CD1c-positive myeloid dendritic cell (primary cell): ENCODE measurements around the gene BCCIP.

Experiments
- DNase-seq: peaks from one replicate; pipeline ENCODE4 v3.0.0-alpha.2; 2016; ENCODE audit errors: extremely low spot score

Gene BCCIP

GRCh38 chr10:125822878-125823662, at the start of gene BCCIP, which contains the start of gene UROS:
TSS of gene BCCIP (plus strand) at chr10:125823546. CDS start at chr10:125823558, 12 bp downstream.
TSS of gene UROS (minus strand) at chr10:125823258. CDS start at chr10:125816499, 6,759 bp downstream.
- DNase-seq, result peak; percentile 97

DNA sequence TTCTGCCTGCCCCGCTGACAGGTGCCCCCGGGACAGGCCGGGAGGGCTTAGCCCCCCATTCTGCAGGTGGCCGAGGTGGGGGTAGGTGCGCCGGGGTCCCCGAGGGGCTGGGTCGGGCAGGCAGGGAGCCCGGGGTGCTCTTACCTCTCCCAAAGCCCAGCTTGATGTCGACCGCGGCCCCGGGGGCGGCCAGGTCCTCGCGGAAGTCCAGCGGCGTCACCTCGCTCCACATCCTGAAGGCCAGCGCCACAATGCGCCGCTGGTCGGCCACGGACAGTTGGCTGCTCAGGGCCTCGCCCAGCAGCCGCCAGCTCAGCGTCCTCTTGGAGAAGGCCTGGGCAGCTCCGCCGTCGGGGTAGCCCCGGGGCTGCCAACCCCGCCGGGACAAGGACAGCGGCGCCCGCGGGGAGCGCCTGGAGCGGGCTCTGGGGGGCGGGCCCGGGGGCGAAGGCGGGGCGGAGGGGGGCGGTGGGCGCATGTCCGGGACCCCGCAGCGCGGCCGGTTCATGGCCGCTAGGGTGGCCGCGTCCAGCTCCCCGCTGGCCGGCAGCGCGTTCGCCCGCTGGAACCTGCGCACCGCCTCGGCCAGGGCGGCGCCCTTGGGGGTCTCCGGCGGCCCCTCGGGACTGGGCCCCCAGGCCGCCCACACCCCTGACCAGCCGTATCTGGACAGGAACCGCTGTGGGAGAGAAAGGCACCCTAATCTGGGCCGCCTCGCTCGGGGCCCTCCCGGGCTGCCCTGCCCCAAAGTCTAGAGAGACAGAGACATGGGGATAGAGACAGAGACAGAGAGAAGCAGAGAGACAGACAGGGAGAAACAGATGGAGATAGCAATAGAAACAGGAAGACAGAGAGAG, 49.4 kb upstream of the BCCIP start:
- DNase-seq, result no peak

GRCh38 chr10:125774581-125775191, 48.7 kb upstream of the BCCIP start:
- no peak for DNase-seq

DNA sequence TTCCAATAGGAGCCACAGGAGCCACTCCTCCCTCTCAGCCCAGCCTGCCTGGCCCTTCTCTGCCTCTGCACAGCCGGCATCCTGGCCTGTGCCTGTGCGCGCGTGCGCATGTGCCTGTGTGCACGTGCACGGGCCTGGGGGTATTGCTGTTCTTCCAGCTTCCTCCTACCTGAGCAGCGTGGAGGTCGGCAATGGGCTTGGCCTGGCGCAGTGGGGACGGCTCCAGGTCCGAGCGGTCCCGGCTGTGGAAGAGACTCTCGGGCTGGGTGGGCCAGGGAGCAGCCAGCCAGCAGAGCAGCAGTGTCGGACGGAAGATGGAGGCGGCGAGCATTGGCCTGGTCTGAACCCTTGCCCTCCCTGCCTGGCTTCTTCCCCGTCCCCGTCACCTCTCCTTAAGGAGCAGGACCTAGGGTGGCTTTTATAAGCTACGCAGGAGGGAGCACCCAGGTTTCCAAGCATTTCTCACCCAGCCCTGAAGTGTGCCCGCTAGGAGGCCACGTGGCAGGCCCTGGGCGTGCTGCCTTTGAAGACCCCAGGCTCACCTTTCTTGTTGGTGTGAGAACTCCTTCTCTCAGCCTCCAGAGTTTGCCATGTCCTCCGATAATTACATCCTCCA, 47.7 kb upstream of the BCCIP start, which contains the start of gene MMP21:
MMP21 (minus strand) TSS at position 331 of the 616 bp plus-strand sequence; CDS start at position 331, 0 bp downstream.
- no peak for DNase-seq

DNA sequence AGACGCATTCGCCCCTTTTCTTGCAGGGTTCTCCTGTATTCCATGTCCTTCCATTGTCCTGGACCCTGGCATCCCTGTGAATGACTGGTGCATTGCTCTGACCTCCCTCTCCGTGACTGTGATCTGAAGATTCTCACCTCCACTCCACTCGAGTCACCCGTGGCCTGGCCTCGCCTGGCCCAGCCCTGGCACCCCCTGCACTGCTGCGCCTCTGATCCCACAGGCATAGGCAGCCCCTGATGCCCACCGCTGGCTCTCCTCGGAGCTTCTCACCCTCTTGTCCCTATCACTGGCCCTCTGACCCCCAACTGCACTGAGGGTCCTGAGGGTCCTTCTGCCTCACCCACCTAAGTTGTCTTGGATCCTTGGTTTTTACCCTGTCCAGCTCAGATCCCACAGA, 45.5 kb upstream of the BCCIP start:
- no peak for DNase-seq

GRCh38 chr10:125778556-125778955, 44.8 kb upstream of the BCCIP start:
- DNase-seq, result no peak

GRCh38 chr10:125779403-125780327, 43.7 kb upstream of the BCCIP start:
- no peak for DNase-seq

GRCh38 chr10:125781374-125781773, 42.0 kb upstream of the BCCIP start:
- no peak for DNase-seq

GRCh38 chr10:125782054-125782453, 41.3 kb upstream of the BCCIP start:
- DNase-seq, result no peak

- no peak for DNase-seq
Measured at GRCh38 chr10:125782616-125783015, 40.7 kb upstream of the BCCIP start.

DNA sequence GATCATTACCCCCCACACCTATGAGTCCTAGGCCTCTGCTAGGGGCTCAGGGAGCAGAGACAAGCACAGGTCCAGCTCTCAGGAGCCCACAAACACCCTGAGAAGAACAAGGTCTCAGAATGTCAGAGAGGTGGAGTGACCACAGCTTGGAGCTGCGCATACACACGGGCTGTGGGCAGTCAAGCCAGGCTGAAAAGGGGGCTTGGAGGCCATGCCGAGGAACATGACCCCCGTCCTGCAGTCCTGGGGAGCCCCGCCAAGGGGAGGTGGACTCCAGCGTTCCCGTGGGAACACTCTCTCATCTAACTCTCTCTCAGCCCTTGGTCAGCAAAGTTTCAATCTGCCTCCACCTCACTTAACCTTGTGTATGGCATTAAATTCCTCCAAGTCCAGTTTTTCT, 39.9 kb upstream of the BCCIP start:
- no peak for DNase-seq

- DNase-seq, result no peak
Measured at GRCh38 chr10:125783957-125784356, 39.4 kb upstream of the BCCIP start.

GRCh38 chr10:125785791-125786190, 37.6 kb upstream of the BCCIP start:
- no peak for DNase-seq

DNA sequence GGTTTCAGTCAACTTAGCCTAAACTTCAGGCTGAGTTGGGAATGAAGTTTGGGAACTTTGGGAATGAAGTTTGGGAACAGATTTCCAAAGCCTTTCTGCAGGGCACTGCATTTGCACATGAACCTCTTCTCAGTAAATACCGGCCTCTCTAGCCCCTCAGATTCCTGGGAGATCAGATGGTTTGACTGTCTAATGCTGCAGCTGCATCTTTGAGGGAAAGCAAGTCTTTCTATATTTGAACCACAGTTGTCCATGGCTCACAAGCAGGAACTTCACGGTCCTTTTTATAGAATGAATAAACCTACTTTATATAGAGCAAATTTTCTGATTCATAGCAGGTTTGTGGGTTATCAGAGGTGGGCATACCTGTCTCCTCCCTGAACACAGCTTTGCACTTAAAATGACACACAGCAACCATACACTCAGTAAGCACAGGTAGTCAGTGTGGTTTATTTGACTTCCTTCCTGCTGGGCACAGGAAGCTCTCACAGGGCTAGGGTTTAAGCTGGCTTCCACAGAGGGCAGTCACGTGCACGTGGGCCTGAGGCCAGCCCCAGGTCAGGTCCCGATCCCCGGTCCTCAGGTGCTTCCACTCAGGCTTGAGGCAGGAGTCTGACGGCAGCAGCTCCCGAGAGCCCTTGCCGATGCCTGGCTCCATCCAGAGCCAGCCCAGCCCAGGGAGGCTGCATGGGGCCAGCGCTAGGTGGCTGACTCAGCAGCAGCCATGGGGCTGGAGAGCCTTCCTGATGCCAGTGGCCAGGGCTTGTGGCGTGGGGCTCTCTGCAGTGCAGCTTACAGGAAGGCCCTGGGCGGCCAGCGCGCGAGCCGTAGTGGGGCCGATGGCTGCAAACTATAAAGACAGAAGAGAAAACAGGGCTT, 35.0 kb upstream of the BCCIP start:
- no peak for DNase-seq

DNA sequence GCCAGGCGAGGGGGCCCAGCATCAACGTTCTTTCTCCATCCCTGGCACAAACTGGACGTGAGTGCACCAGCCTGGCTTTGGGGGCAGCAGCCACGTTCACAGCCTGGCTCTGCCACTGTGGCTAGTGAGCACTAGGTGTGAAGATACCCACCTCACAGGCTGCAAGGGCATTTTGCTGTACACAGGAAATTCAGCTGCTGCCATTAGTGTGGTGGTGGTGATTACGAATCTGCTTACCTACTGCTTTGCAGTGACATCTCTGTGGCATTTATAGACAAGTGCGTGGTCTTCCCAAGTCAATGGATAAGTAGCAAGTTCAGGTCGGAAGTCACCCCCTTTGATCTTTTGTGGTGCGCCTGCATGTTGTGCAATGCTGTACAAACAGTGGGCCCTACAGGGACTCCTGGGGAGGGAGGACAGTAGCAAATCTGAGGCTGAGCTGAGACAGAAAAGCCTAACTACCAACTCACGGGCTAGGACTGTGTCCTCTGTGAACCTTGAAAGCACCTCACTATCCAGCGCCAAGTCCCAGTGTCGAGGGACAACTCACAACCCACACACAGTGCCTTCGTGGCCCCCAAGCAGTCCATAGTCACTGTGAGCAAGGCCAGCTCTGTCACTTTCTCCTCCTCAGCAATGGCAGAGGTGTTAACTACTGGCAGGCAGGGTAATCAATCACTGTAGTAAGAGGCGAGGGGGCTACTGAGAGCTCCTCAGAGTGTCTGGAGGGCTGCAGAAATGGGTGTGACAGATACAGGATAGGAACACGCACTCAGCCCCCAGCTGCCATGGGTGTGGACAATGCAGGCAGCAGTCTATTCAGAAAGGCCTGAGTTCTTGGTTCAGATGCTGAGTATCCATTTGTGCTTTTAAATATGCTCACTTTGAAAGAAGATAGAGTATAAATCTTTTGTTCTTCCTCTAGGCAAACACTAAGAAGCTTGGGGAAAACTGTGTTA, 30.7 kb upstream of the BCCIP start:
- no peak for DNase-seq

- DNase-seq, result no peak
Measured at GRCh38 chr10:125795128-125795527, 28.2 kb upstream of the BCCIP start.

DNA sequence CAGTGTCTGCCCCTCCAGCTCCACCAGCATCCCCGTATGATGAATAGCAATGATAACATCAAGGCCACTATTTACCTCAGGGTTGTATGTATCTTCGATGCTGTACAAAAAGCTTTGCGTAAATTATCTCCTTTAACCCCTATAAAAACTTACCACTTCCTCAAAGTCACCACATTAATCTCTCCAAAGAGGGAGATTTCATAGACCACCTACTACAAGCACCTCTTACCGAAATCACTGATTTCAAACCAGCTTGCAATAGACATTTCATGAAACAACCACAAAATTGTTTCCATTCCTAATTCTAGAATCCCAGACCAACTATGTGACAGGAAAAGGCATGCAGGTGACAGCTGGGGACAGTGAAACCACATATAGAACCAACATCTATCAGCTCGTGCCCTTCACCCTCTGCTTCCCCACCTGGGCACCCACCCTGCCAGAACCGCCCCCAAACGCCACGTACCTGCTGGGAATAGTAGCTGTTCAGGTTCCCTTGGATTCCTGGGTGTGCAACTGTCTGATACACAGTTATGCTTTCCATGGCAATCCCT, 27.6 kb upstream of the BCCIP start:
- no peak for DNase-seq

DNA sequence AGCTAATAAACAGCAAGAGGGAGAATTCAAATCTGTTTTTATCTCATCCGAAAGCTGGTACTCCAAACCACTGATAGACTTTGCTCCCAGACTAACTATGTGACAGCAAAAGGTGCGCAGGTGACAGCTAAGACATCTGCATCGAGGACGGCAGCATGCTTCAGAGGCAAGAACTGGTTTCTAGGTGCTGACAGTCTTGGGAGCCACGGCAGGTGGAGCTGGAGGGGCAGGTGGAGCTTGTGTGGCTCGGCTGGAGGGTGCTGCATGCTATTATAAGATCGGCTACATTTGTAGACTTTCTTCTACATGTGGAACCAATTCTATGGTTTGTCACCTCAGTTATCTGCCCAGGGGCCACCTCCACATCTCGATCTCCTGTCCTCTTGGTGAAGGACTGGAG, 25.9 kb upstream of the BCCIP start:
- no peak for DNase-seq
